Measurements from ENCODE around the gene NTSR1.

GRCh38 chr20:62723768-62724450, 15.3 kb downstream of the NTSR1 start:
- TF ChIP-seq, protein P1, sequence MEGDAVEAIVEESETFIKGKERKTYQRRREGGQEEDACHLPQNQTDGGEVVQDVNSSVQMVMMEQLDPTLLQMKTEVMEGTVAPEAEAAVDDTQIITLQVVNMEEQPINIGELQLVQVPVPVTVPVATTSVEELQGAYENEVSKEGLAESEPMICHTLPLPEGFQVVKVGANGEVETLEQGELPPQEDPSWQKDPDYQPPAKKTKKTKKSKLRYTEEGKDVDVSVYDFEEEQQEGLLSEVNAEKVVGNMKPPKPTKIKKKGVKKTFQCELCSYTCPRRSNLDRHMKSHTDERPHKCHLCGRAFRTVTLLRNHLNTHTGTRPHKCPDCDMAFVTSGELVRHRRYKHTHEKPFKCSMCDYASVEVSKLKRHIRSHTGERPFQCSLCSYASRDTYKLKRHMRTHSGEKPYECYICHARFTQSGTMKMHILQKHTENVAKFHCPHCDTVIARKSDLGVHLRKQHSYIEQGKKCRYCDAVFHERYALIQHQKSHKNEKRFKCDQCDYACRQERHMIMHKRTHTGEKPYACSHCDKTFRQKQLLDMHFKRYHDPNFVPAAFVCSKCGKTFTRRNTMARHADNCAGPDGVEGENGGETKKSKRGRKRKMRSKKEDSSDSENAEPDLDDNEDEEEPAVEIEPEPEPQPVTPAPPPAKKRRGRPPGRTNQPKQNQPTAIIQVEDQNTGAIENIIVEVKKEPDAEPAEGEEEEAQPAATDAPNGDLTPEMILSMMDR (conservative IDR thresholded peaks at IDR 0.05 in 1 of 2, IDR thresholded peaks at IDR 0.05 in 1 of 2; ENCODE audit: extremely low read depth in 1 of 2, insufficient read depth in 1 of 2, low read depth in 1 of 2, low read length in 2 of 2), result no peak
- TF ChIP-seq EZH2 (IDR thresholded peaks at IDR 0.05; ENCODE audit: borderline replicate concordance, low read length), result no peak

Measured in mammary epithelial cell (primary cell).